ENCODE data around the gene TLCD1. TPM values are rescaled to one million over a fixed set of nuclear protein-coding genes. Genes with fewer than 3 reads are reported as not detected.

The TLCD1 gene
- total and polyA plus RNA-seq, 2 of the 8 experiments (the other 6 are each of a cell fraction or from before 2014, with no cell fraction given): 40.7 to 128 TPM

- TF ChIP-seq BACH1 (IDR thresholded peaks at IDR 0.05; ENCODE audit: low read length) (peak; percentile 40; the same call in 1 of the 2 replicates), HDAC6 (IDR thresholded peaks at IDR 0.05; ENCODE audit: low read depth, low read length) (no peak), CHD1 (IDR thresholded peaks at IDR 0.05; ENCODE audit: low read depth, low read length) (no peak; the same call in none of the 2 replicates), MAFK (IDR thresholded peaks at IDR 0.05; ENCODE audit: low read depth, low read length) (no peak), CBX8 (IDR thresholded peaks at IDR 0.05; ENCODE audit: borderline replicate concordance, low read depth, low read length) (no peak), SIX5 (IDR thresholded peaks at IDR 0.05; ENCODE audit: low read depth, low read length) (no peak), HDAC2 (IDR thresholded peaks at IDR 0.05; ENCODE audit: borderline replicate concordance in 1 of 2, low read depth in 2 of 2, low read length in 2 of 2) (peak in 1 of 2 experiments; percentile 31; a peak in 1 of 4 replicates), POLR2AphosphoS5 (IDR thresholded peaks at IDR 0.05; ENCODE audit: low read depth, low read length) (peak; percentile 66), GTF2F1 (IDR thresholded peaks at IDR 0.05; ENCODE audit: borderline replicate concordance, low read depth, low read length) (no peak), YY1 (IDR thresholded peaks at IDR 0.05; ENCODE audit: low read depth, low read length) (0 out of 2 replicates have a peak, but pooled peaks have one; percentile 1), TAF7 (optimal IDR thresholded peaks at IDR 0.05; ENCODE audit: borderline replicate concordance, low read depth, low read length) (no peak), CTBP2 (IDR thresholded peaks at IDR 0.05; ENCODE audit: borderline replicate concordance, insufficient read depth, insufficient read length, low read length) (no peak), SP4 (IDR thresholded peaks at IDR 0.05; ENCODE audit: low read length) (no peak; the same call in 1 of the 2 replicates), PHF8 (conservative IDR thresholded peaks at IDR 0.05; ENCODE audit: low read depth, low read length) (peak; percentile 90), CTCF (IDR thresholded peaks at IDR 0.05; ENCODE audit: control extremely low read depth in 1 of 3, insufficient read depth in 1 of 3, low read depth in 1 of 3, low read length in 3 of 3) (no peak), RBBP5 (IDR thresholded peaks at IDR 0.05; ENCODE audit: borderline replicate concordance, low read depth, low read length) (no peak), RAD21 (IDR thresholded peaks at IDR 0.05 in 1 of 2, conservative IDR thresholded peaks at IDR 0.05 in 1 of 2; ENCODE audit: low read depth in 2 of 2, low read length in 2 of 2) (no peak), EGR1 (IDR thresholded peaks at IDR 0.05; ENCODE audit: borderline replicate concordance, low read depth, low read length) (no peak), TCF12 (IDR thresholded peaks at IDR 0.05; ENCODE audit: low read depth, low read length) (no peak)
- TF ChIP-seq, protein P1, sequence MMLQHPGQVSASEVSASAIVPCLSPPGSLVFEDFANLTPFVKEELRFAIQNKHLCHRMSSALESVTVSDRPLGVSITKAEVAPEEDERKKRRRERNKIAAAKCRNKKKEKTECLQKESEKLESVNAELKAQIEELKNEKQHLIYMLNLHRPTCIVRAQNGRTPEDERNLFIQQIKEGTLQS (IDR thresholded peaks at IDR 0.05; ENCODE audit: insufficient read depth, low read depth, low read length): no peak
These were observed 18.3 kb upstream of the TLCD1 start (continued) for GRCh38 chr17:28744104-28744971.
